ENCODE data around the gene TIMM9.

TIMM9 gene

GRCh38 chr14:58427281-58428117 is at the start of gene TIMM9, which contains the start of gene KIAA0586:
Gene TIMM9, minus strand, starts transcription at chr14:58427531. Its CDS starts 15,586 bp downstream, at chr14:58411945.
Gene KIAA0586, plus strand, starts transcription at chr14:58427719. Its CDS starts 546 bp downstream, at chr14:58428265.
- Histone ChIP-seq H3K4me3 (ENCODE audit: low read length in 2 of 2) (peak within 1 kb of the TSS; percentile 97 to 100), H3K9me3 (ENCODE audit: control insufficient read depth in 2 of 2, low read length in 2 of 2) (no peaks in the 10 kb centered on the region), H3K9ac (ENCODE audit: low read depth in 1 of 2, low read length in 2 of 2) (peak within 1 kb of the TSS; percentile 90 to 95), H3K4me1 (ENCODE audit: control insufficient read depth in 2 of 2, insufficient read depth in 2 of 2, low read length in 2 of 2) (peaks cover 0 to 6% of the 10 kb centered on the region in 2 donors), H3K27me3 (ENCODE audit: control insufficient read depth in 2 of 2, insufficient read depth in 2 of 2, low read length in 2 of 2) (no peaks in the 10 kb centered on the region), H3K27ac (ENCODE audit: low read depth in 2 of 2, low read length in 2 of 2) (peak within 1 kb of the TSS; percentile 91 to 96), H3K36me3 (ENCODE audit: control insufficient read depth in 2 of 2, insufficient read depth in 2 of 2, low read length in 2 of 2) (peaks cover 8 to 11% of the 10 kb centered on the region in 2 donors)

GRCh38 chr14:58476320-58476719 is 49.0 kb upstream of the TIMM9 start:
- Histone ChIP-seq H3K4me1 (ENCODE audit: control insufficient read depth in 2 of 2, insufficient read depth in 2 of 2, low read length in 2 of 2) (no peaks in the 10 kb centered on the region), H3K36me3 (ENCODE audit: control insufficient read depth in 2 of 2, insufficient read depth in 2 of 2, low read length in 2 of 2) (peaks cover 9 to 20% of the 10 kb centered on the region in 2 donors), H3K4me3 (ENCODE audit: low read length in 2 of 2) (no peak overlapping the region), H3K27ac (ENCODE audit: low read depth in 2 of 2, low read length in 2 of 2) (no peak overlapping the region), H3K27me3 (ENCODE audit: control insufficient read depth in 2 of 2, insufficient read depth in 2 of 2, low read length in 2 of 2) (no peaks in the 10 kb centered on the region), H3K9me3 (ENCODE audit: control insufficient read depth in 2 of 2, low read length in 2 of 2) (no peaks in the 10 kb centered on the region), H3K9ac (ENCODE audit: low read depth in 1 of 2, low read length in 2 of 2) (no peak overlapping the region)

- no peaks in the 10 kb centered on the region for H3K27me3 ChIP-seq (ENCODE audit: control insufficient read depth in 2 of 2, insufficient read depth in 2 of 2, low read length in 2 of 2)
- no peak overlapping the region for H3K9ac ChIP-seq (ENCODE audit: low read depth in 1 of 2, low read length in 2 of 2)
- peaks cover 24 to 25% of the 10 kb centered on the region in 2 donors for H3K36me3 ChIP-seq (ENCODE audit: control insufficient read depth in 2 of 2, insufficient read depth in 2 of 2, low read length in 2 of 2)
- H3K9me3 ChIP-seq (ENCODE audit: control insufficient read depth in 2 of 2, low read length in 2 of 2), result no peaks in the 10 kb centered on the region
- H3K4me1 ChIP-seq (ENCODE audit: control insufficient read depth in 2 of 2, insufficient read depth in 2 of 2, low read length in 2 of 2), result no peaks in the 10 kb centered on the region
- no peak overlapping the region for H3K27ac ChIP-seq (ENCODE audit: low read depth in 2 of 2, low read length in 2 of 2)
- no peak overlapping the region for H3K4me3 ChIP-seq (ENCODE audit: low read length in 2 of 2)
Measured at GRCh38 chr14:58469309-58469708, 42.0 kb upstream of the TIMM9 start.

GRCh38 chr14:58467575-58467974 is 40.2 kb upstream of the TIMM9 start:
- Histone ChIP-seq H3K27me3 (ENCODE audit: control insufficient read depth in 2 of 2, insufficient read depth in 2 of 2, low read length in 2 of 2) (no peaks in the 10 kb centered on the region), H3K4me3 (ENCODE audit: low read length in 2 of 2) (no peak overlapping the region), H3K9ac (ENCODE audit: low read depth in 1 of 2, low read length in 2 of 2) (no peak overlapping the region), H3K9me3 (ENCODE audit: control insufficient read depth in 2 of 2, low read length in 2 of 2) (no peaks in the 10 kb centered on the region), H3K27ac (ENCODE audit: low read depth in 2 of 2, low read length in 2 of 2) (no peak overlapping the region), H3K36me3 (ENCODE audit: control insufficient read depth in 2 of 2, insufficient read depth in 2 of 2, low read length in 2 of 2) (peaks cover 30 to 33% of the 10 kb centered on the region in 2 donors), H3K4me1 (ENCODE audit: control insufficient read depth in 2 of 2, insufficient read depth in 2 of 2, low read length in 2 of 2) (no peaks in the 10 kb centered on the region)

GRCh38 chr14:58466459-58466858 is 39.1 kb upstream of the TIMM9 start:
- no peaks in the 10 kb centered on the region for H3K9me3 ChIP-seq (ENCODE audit: control insufficient read depth in 2 of 2, low read length in 2 of 2)
- H3K27ac ChIP-seq (ENCODE audit: low read depth in 2 of 2, low read length in 2 of 2), result no peak overlapping the region
- no peak overlapping the region for H3K9ac ChIP-seq (ENCODE audit: low read depth in 1 of 2, low read length in 2 of 2)
- H3K4me3 ChIP-seq (ENCODE audit: low read length in 2 of 2), result no peak overlapping the region
- no peaks in the 10 kb centered on the region for H3K4me1 ChIP-seq (ENCODE audit: control insufficient read depth in 2 of 2, insufficient read depth in 2 of 2, low read length in 2 of 2)
- H3K36me3 ChIP-seq (ENCODE audit: control insufficient read depth in 2 of 2, insufficient read depth in 2 of 2, low read length in 2 of 2), result peaks cover 30 to 39% of the 10 kb centered on the region in 2 donors
- no peaks in the 10 kb centered on the region for H3K27me3 ChIP-seq (ENCODE audit: control insufficient read depth in 2 of 2, insufficient read depth in 2 of 2, low read length in 2 of 2)

- no peak overlapping the region for H3K4me3 ChIP-seq (ENCODE audit: low read length in 2 of 2)
- no peak overlapping the region for H3K27ac ChIP-seq (ENCODE audit: low read depth in 2 of 2, low read length in 2 of 2)
- H3K9me3 ChIP-seq (ENCODE audit: control insufficient read depth in 2 of 2, low read length in 2 of 2), result no peaks in the 10 kb centered on the region
- peaks cover 30 to 45% of the 10 kb centered on the region in 2 donors for H3K36me3 ChIP-seq (ENCODE audit: control insufficient read depth in 2 of 2, insufficient read depth in 2 of 2, low read length in 2 of 2)
- H3K9ac ChIP-seq (ENCODE audit: low read depth in 1 of 2, low read length in 2 of 2), result no peak overlapping the region
- no peaks in the 10 kb centered on the region for H3K4me1 ChIP-seq (ENCODE audit: control insufficient read depth in 2 of 2, insufficient read depth in 2 of 2, low read length in 2 of 2)
- H3K27me3 ChIP-seq (ENCODE audit: control insufficient read depth in 2 of 2, insufficient read depth in 2 of 2, low read length in 2 of 2), result no peaks in the 10 kb centered on the region
Measured at GRCh38 chr14:58465421-58465820, 38.1 kb upstream of the TIMM9 start.

- Histone ChIP-seq H3K36me3 (ENCODE audit: control insufficient read depth in 2 of 2, insufficient read depth in 2 of 2, low read length in 2 of 2) (peaks cover 30 to 47% of the 10 kb centered on the region in 2 donors), H3K27ac (ENCODE audit: low read depth in 2 of 2, low read length in 2 of 2) (no peak overlapping the region), H3K9me3 (ENCODE audit: control insufficient read depth in 2 of 2, low read length in 2 of 2) (no peaks in the 10 kb centered on the region), H3K27me3 (ENCODE audit: control insufficient read depth in 2 of 2, insufficient read depth in 2 of 2, low read length in 2 of 2) (no peaks in the 10 kb centered on the region), H3K9ac (ENCODE audit: low read depth in 1 of 2, low read length in 2 of 2) (no peak overlapping the region), H3K4me3 (ENCODE audit: low read length in 2 of 2) (no peak overlapping the region), H3K4me1 (ENCODE audit: control insufficient read depth in 2 of 2, insufficient read depth in 2 of 2, low read length in 2 of 2) (no peaks in the 10 kb centered on the region)
Measured at GRCh38 chr14:58464652-58465051, 37.3 kb upstream of the TIMM9 start.

- Histone ChIP-seq H3K4me3 (ENCODE audit: low read length in 2 of 2) (no peak overlapping the region), H3K4me1 (ENCODE audit: control insufficient read depth in 2 of 2, insufficient read depth in 2 of 2, low read length in 2 of 2) (no peaks in the 10 kb centered on the region), H3K9me3 (ENCODE audit: control insufficient read depth in 2 of 2, low read length in 2 of 2) (no peaks in the 10 kb centered on the region), H3K9ac (ENCODE audit: low read depth in 1 of 2, low read length in 2 of 2) (no peak overlapping the region), H3K27me3 (ENCODE audit: control insufficient read depth in 2 of 2, insufficient read depth in 2 of 2, low read length in 2 of 2) (no peaks in the 10 kb centered on the region), H3K27ac (ENCODE audit: low read depth in 2 of 2, low read length in 2 of 2) (no peak overlapping the region), H3K36me3 (ENCODE audit: control insufficient read depth in 2 of 2, insufficient read depth in 2 of 2, low read length in 2 of 2) (peaks cover 20 to 34% of the 10 kb centered on the region in 2 donors)
Measured at GRCh38 chr14:58463147-58463546, 35.8 kb upstream of the TIMM9 start.

GRCh38 chr14:58460772-58461171 is 33.4 kb upstream of the TIMM9 start:
- no peak overlapping the region for H3K9ac ChIP-seq (ENCODE audit: low read depth in 1 of 2, low read length in 2 of 2)
- H3K4me1 ChIP-seq (ENCODE audit: control insufficient read depth in 2 of 2, insufficient read depth in 2 of 2, low read length in 2 of 2), result no peaks in the 10 kb centered on the region
- H3K4me3 ChIP-seq (ENCODE audit: low read length in 2 of 2), result no peak overlapping the region
- H3K27ac ChIP-seq (ENCODE audit: low read depth in 2 of 2, low read length in 2 of 2), result no peak overlapping the region
- no peaks in the 10 kb centered on the region for H3K27me3 ChIP-seq (ENCODE audit: control insufficient read depth in 2 of 2, insufficient read depth in 2 of 2, low read length in 2 of 2)
- peaks cover 13 to 27% of the 10 kb centered on the region in 2 donors for H3K36me3 ChIP-seq (ENCODE audit: control insufficient read depth in 2 of 2, insufficient read depth in 2 of 2, low read length in 2 of 2)
- H3K9me3 ChIP-seq (ENCODE audit: control insufficient read depth in 2 of 2, low read length in 2 of 2), result no peaks in the 10 kb centered on the region

- Histone ChIP-seq H3K9me3 (ENCODE audit: control insufficient read depth in 2 of 2, low read length in 2 of 2) (no peaks in the 10 kb centered on the region), H3K4me3 (ENCODE audit: low read length in 2 of 2) (no peak overlapping the region), H3K9ac (ENCODE audit: low read depth in 1 of 2, low read length in 2 of 2) (no peak overlapping the region), H3K36me3 (ENCODE audit: control insufficient read depth in 2 of 2, insufficient read depth in 2 of 2, low read length in 2 of 2) (peaks cover 9 to 27% of the 10 kb centered on the region in 2 donors), H3K4me1 (ENCODE audit: control insufficient read depth in 2 of 2, insufficient read depth in 2 of 2, low read length in 2 of 2) (no peaks in the 10 kb centered on the region), H3K27me3 (ENCODE audit: control insufficient read depth in 2 of 2, insufficient read depth in 2 of 2, low read length in 2 of 2) (no peaks in the 10 kb centered on the region), H3K27ac (ENCODE audit: low read depth in 2 of 2, low read length in 2 of 2) (no peak overlapping the region)
Measured at GRCh38 chr14:58455593-58456265, 28.4 kb upstream of the TIMM9 start.

Data from mucosa of rectum (tissue), 2 donors.